Subcutaneous adipose tissue (tissue), 4 donors: ENCODE data around the gene E2F1. TPM values are rescaled to one million over a fixed set of nuclear protein-coding genes. Genes with fewer than 3 reads are reported as not detected.

Source experiments
- CTCF ChIP-seq: fragments of 450-650 bp; IDR thresholded peaks from one replicate; pipeline ENCODE4 v1.5.1; 2016; ENCODE audit warnings: low read depth, mild to moderate bottlenecking, control low read depth, antibody characterized with exemption, moderate library complexity
- total RNA-seq, 4 donors: library from RNA; depleted of rRNA; stranded (reverse); fragments of >200 nt; gene quantifications; one replicate each; pipeline ENCODE4 v1.1.0, GENCODE V29; 2016

The E2F1 gene
- total RNA-seq, 4 donors from 2014 or later, result 1.3 to 1.9 (median 1.7) TPM

GRCh38 chr20:33676652-33677645 lies 9.2 kb downstream of the E2F1 start:
- no peak for TF ChIP-seq CTCF

GRCh38 chr20:33676121-33676520 lies 10.1 kb downstream of the E2F1 start:
- TF ChIP-seq CTCF, result no peak

- TF ChIP-seq CTCF, result no peak
These were observed 10.8 kb downstream of the E2F1 start for GRCh38 chr20:33675136-33675959.

GRCh38 chr20:33674294-33675135 lies 11.7 kb downstream of the E2F1 start, which contains the start of gene NECAB3:
TSS of gene NECAB3 (minus strand) at chr20:33674428. CDS start at chr20:33674352, 76 bp downstream.
- no peak for TF ChIP-seq CTCF

- TF ChIP-seq CTCF, result no peak
These were observed 12.5 kb downstream of the E2F1 start for GRCh38 chr20:33673410-33674293.

GRCh38 chr20:33673114-33673409 lies 13.1 kb downstream of the E2F1 start:
- no peak for TF ChIP-seq CTCF
